Mesenchymal stem cell (in vitro differentiated cells and primary cell): ENCODE data around the gene MDC1.

Experiments
- DNase-seq: peaks from one replicate; pipeline ENCODE4 v3.0.0-alpha.2; 2013
- H2AFZ ChIP-seq: one replicate; pipeline ENCODE4 v1.6.1; 2013; ENCODE audit warnings: low read depth, mild to moderate bottlenecking, control low read depth, inconsistent platforms, low read length, moderate library complexity
- H2AK5ac ChIP-seq: 2 replicates; pipeline ENCODE4 v1.6.1; 2013; ENCODE audit warnings: low read length, moderate library complexity, mild to moderate bottlenecking, inconsistent platforms; ENCODE audit not compliant: severe bottlenecking
- H2BK120ac ChIP-seq: one replicate; pipeline ENCODE4 v1.6.1; 2013; ENCODE audit warnings: low read depth, mild to moderate bottlenecking, inconsistent platforms, low read length, moderate library complexity
- H2BK12ac ChIP-seq, 2 experiments: one replicate each; pipeline ENCODE4 v1.6.1; 2013; ENCODE audit warnings: inconsistent platforms in 2 of 2, low read length in 2 of 2, mild to moderate bottlenecking in 2 of 2, moderate library complexity in 2 of 2, control low read depth in 1 of 2
- H2BK15ac ChIP-seq: one replicate; pipeline ENCODE4 v1.6.1; 2013; ENCODE audit warnings: mild to moderate bottlenecking, low read depth, inconsistent platforms; ENCODE audit not compliant: poor library complexity, severe bottlenecking
- H2BK5ac ChIP-seq: 2 replicates; pipeline ENCODE4 v1.6.1; 2013; ENCODE audit warnings: low read depth, mild to moderate bottlenecking, low read length, control low read depth, inconsistent platforms; ENCODE audit not compliant: poor library complexity, severe bottlenecking
- H3K14ac ChIP-seq, 2 experiments: one replicate each; pipeline ENCODE4 v1.6.1; 2013; ENCODE audit warnings: inconsistent platforms in 2 of 2, low read length in 2 of 2, control low read depth in 1 of 2, mild to moderate bottlenecking in 1 of 2, moderate library complexity in 1 of 2
- H3K18ac ChIP-seq, 2 experiments: one replicate each; pipeline ENCODE4 v1.6.1; 2013; ENCODE audit warnings: inconsistent platforms in 2 of 2, low read length in 2 of 2, control low read depth in 1 of 2, low read depth in 1 of 2, mild to moderate bottlenecking in 1 of 2
- H3K23ac ChIP-seq, 2 experiments: one replicate each; pipeline ENCODE4 v1.6.1; 2013; ENCODE audit warnings: inconsistent platforms in 2 of 2, low read length in 2 of 2, mild to moderate bottlenecking in 2 of 2, moderate library complexity in 2 of 2, control low read depth in 1 of 2
- H3K27ac ChIP-seq: 2 replicates; pipeline ENCODE4 v1.5.1; 2013; ENCODE audit warnings: mild to moderate bottlenecking, moderate library complexity, low read length, control low read depth, inconsistent platforms; ENCODE audit not compliant: poor library complexity, severe bottlenecking
- H3K27me3 ChIP-seq, 2 experiments: 2 replicates each; pipeline versions ENCODE4 v1.6.1 to v1.7.0; 2013; ENCODE audit warnings: low read length in 2 of 2, mild to moderate bottlenecking in 2 of 2, moderate library complexity in 2 of 2, control low read depth in 1 of 2, inconsistent platforms in 1 of 2; ENCODE audit not compliant: control insufficient read depth in 1 of 2, insufficient read depth in 1 of 2
- H3K36me3 ChIP-seq, 2 experiments: 2 replicates each; pipeline versions ENCODE4 v1.6.1 to v1.7.0; 2013; ENCODE audit warnings: low read length in 2 of 2, control low read depth in 1 of 2, inconsistent platforms in 1 of 2, low read depth in 1 of 2, mild to moderate bottlenecking in 1 of 2; ENCODE audit not compliant: insufficient read depth in 2 of 2, control insufficient read depth in 1 of 2
- H3K4ac ChIP-seq, 2 experiments: one replicate each; pipeline ENCODE4 v1.6.1; 2013; ENCODE audit warnings: inconsistent platforms in 2 of 2, low read length in 2 of 2, mild to moderate bottlenecking in 2 of 2, moderate library complexity in 2 of 2, control low read depth in 1 of 2, low read depth in 1 of 2
- H3K4me1 ChIP-seq: 2 replicates; pipeline ENCODE4 v1.6.1; 2013; ENCODE audit warnings: low read depth, low read length, control low read depth; ENCODE audit not compliant: control insufficient read depth, insufficient read depth
- H3K4me2 ChIP-seq: 2 replicates; pipeline ENCODE4 v1.6.1; 2013; ENCODE audit warnings: low read length, mild to moderate bottlenecking, inconsistent platforms; ENCODE audit not compliant: poor library complexity, severe bottlenecking
- H3K4me3 ChIP-seq, 2 experiments: 2 replicates each; pipeline versions ENCODE4 v1.5.1 to v1.7.0; 2013; ENCODE audit warnings: low read length in 2 of 2, mild to moderate bottlenecking in 2 of 2, control low read depth in 1 of 2, low read depth in 1 of 2; ENCODE audit not compliant: insufficient read depth in 1 of 2
- H3K79me1 ChIP-seq: replicated peaks from 2 replicates; pipeline ENCODE4 v1.6.1; 2013; ENCODE audit warnings: mild to moderate bottlenecking, control low read depth, low read length, inconsistent platforms; ENCODE audit not compliant: poor library complexity, severe bottlenecking
- H3K9ac ChIP-seq: 2 replicates; pipeline ENCODE4 v1.7.0; 2013; ENCODE audit warnings: mild to moderate bottlenecking, low read length, moderate library complexity
- H3K9me3 ChIP-seq: 2 replicates; pipeline ENCODE4 v1.7.0; 2013; ENCODE audit warnings: mild to moderate bottlenecking, low read length; ENCODE audit not compliant: control insufficient read depth
- H4K8ac ChIP-seq: one replicate; pipeline ENCODE4 v1.6.1; 2013; ENCODE audit warnings: inconsistent platforms, mild to moderate bottlenecking, low read length, moderate library complexity
- H4K91ac ChIP-seq: one replicate; pipeline ENCODE4 v1.6.1; 2013; ENCODE audit warnings: mild to moderate bottlenecking, low read length, inconsistent platforms
- WGBS: methylation state at CpG from one replicate; pipeline ENCODE4 v1.1.7; 2013; ENCODE audit warnings: mixed read lengths; 5-methylcytosine and 5-hydroxymethylcytosine counted together

The MDC1 gene

GRCh38 chr6:30690403-30691207 is 26.5 kb downstream of the MDC1 start, which contains the start of gene NRM:
NRM (minus strand) TSS chr6:30690984; CDS start chr6:30690974, 10 bp downstream.
- peak within 1 kb of the TSS; percentile 61 for H2AK5ac ChIP-seq
- peak within 1 kb of the TSS; percentile 74 for H4K8ac ChIP-seq
- peak within 1 kb of the TSS; percentile 58 for H3K4me2 ChIP-seq
- H2BK12ac ChIP-seq = peak within 1 kb of the TSS; percentile 34 to 96
- H3K4me1 ChIP-seq = peaks cover 27% of the 10 kb centered on the region
- peak within 1 kb of the TSS; percentile 35 for H4K91ac ChIP-seq
- peak within 1 kb of the TSS; percentile 95 for H3K9ac ChIP-seq
- H3K4ac ChIP-seq = peak within 1 kb of the TSS in 1 of 2 experiments; percentile 55
- peaks cover 0 to 4% of the 10 kb centered on the region in 2 experiments for H3K36me3 ChIP-seq
- peak within 1 kb of the TSS; percentile 90 for H2BK5ac ChIP-seq
- peak within 1 kb of the TSS in 1 of 2 experiments; percentile 20 for H3K23ac ChIP-seq
- peak within 1 kb of the TSS; percentile 78 to 86 for H3K18ac ChIP-seq
- no peaks in the 10 kb centered on the region for H3K9me3 ChIP-seq
- no peak within 1 kb of the TSS for H2AFZ ChIP-seq
- peak within 1 kb of the TSS; percentile 44 to 63 for H3K14ac ChIP-seq
- peak within 1 kb of the TSS; percentile 95 for H2BK15ac ChIP-seq
- no peak within 1 kb of the TSS for H2BK120ac ChIP-seq
- H3K4me3 ChIP-seq = peak within 1 kb of the TSS; percentile 77 to 93
- under 1% methylated on average over 33 of the region's 40 CpGs for WGBS
- peaks cover 2% of the 10 kb centered on the region for H3K79me1 ChIP-seq
- DNase-seq = peak; percentile 94
- H3K27me3 ChIP-seq = no peaks in the 10 kb centered on the region
- peak within 1 kb of the TSS; percentile 91 for H3K27ac ChIP-seq

- H3K14ac ChIP-seq = peak overlapping the region; percentile 44 to 63
- peak overlapping the region; percentile 95 for H3K9ac ChIP-seq
- H2BK12ac ChIP-seq = peak overlapping the region in 1 of 2 experiments; percentile 14
- H3K4me1 ChIP-seq = peaks cover 29% of the 10 kb centered on the region
- H4K91ac ChIP-seq = peak overlapping the region; percentile 35
- peak overlapping the region in 1 of 2 experiments; percentile 93 for H3K4me3 ChIP-seq
- H3K4me2 ChIP-seq = peak overlapping the region; percentile 31
- peak overlapping the region in 1 of 2 experiments; percentile 55 for H3K4ac ChIP-seq
- H2AFZ ChIP-seq = no peak overlapping the region
- H2BK120ac ChIP-seq = no peak overlapping the region
- H3K27me3 ChIP-seq = no peaks in the 10 kb centered on the region
- peak overlapping the region; percentile 1 for H4K8ac ChIP-seq
- H2AK5ac ChIP-seq = peak overlapping the region; percentile 61
- H3K36me3 ChIP-seq = peaks cover 4 to 9% of the 10 kb centered on the region in 2 experiments
- peak overlapping the region in 1 of 2 experiments; percentile 2 for H3K18ac ChIP-seq
- H3K79me1 ChIP-seq = peaks cover 2% of the 10 kb centered on the region
- H3K9me3 ChIP-seq = no peaks in the 10 kb centered on the region
- WGBS = 80% methylated on average over 4 of the region's 4 CpGs
- no peak for DNase-seq
- peak overlapping the region; percentile 91 for H3K27ac ChIP-seq
- peak overlapping the region; percentile 82 for H2BK15ac ChIP-seq
- peak overlapping the region in 1 of 2 experiments; percentile 20 for H3K23ac ChIP-seq
- no peak overlapping the region for H2BK5ac ChIP-seq
Measured at GRCh38 chr6:30689985-30690384, 27.1 kb downstream of the MDC1 start.

GRCh38 chr6:30689022-30689865 is 27.8 kb downstream of the MDC1 start:
- H3K14ac ChIP-seq = no peak overlapping the region
- peak overlapping the region in 1 of 2 experiments; percentile 35 for H3K18ac ChIP-seq
- peak overlapping the region in 1 of 2 experiments; percentile 93 for H3K4me3 ChIP-seq
- no peak overlapping the region for H2AFZ ChIP-seq
- H3K79me1 ChIP-seq = peaks cover 2% of the 10 kb centered on the region
- no peak overlapping the region for H4K8ac ChIP-seq
- no peak overlapping the region for H3K4me2 ChIP-seq
- H2AK5ac ChIP-seq = peak overlapping the region; percentile 31
- DNase-seq = no peak
- H3K4ac ChIP-seq = peak overlapping the region in 1 of 2 experiments; percentile 27
- H2BK15ac ChIP-seq = no peak overlapping the region
- H2BK12ac ChIP-seq = peak overlapping the region in 1 of 2 experiments; percentile 73
- no peak overlapping the region for H4K91ac ChIP-seq
- peak overlapping the region; percentile 24 for H2BK120ac ChIP-seq
- 99% methylated on average over 9 of the region's 11 CpGs for WGBS
- no peak overlapping the region for H3K27ac ChIP-seq
- H3K23ac ChIP-seq = peak overlapping the region in 1 of 2 experiments; percentile 25
- no peaks in the 10 kb centered on the region for H3K9me3 ChIP-seq
- peaks cover 7 to 13% of the 10 kb centered on the region in 2 experiments for H3K36me3 ChIP-seq
- no peak overlapping the region for H2BK5ac ChIP-seq
- H3K27me3 ChIP-seq = no peaks in the 10 kb centered on the region
- peaks cover 27% of the 10 kb centered on the region for H3K4me1 ChIP-seq
- peak overlapping the region; percentile 95 for H3K9ac ChIP-seq
